IMR-90 (cell line): Measurements from ENCODE around the gene METTL1. TPM values are rescaled to one million over a fixed set of nuclear protein-coding genes. Genes with fewer than 3 reads are reported as not detected.

Source experiments
- ATAC-seq: fragments of 200-7000 bp; cut with Tn5 transposase; 2 replicates; pipeline ENCODE4 v1.9.1; 2020; ENCODE audit warnings: low read depth, mild to moderate bottlenecking, moderate library complexity
- BruUV-seq: library from RNA; stranded (reverse); fragments of 400-500 nt; replicated peaks from 2 replicates; lab custom pipeline; 2021; lab: Mats Ljungman, UMichigan
- CTCF ChIA-PET: fragments of 300-600 bp; formaldehyde crosslinking; extraction: SDS; loops from one replicate; lab custom pipeline; 2021; ENCODE audit warnings: antibody characterized with exemption; lab: Yijun Ruan, JAX
- POLR2A ChIA-PET: fragments of 300-600 bp; sonication (Branson Sonifier 250); formaldehyde crosslinking; loops from one replicate; lab custom pipeline; 2022; ENCODE audit warnings: antibody characterized with exemption; ENCODE audit not compliant: unreplicated experiment; lab: Charles Lee
- DNase-seq: peaks from one replicate; pipeline ENCODE4 v3.0.0; 2013
- H2AFZ ChIP-seq: replicated peaks from 2 replicates; pipeline ENCODE3; 2013; ENCODE audit warnings: low read length, mild to moderate bottlenecking; ENCODE audit not compliant: poor library complexity
- H2AK5ac ChIP-seq: 2 replicates; pipeline ENCODE4 v1.6.1; 2013; ENCODE audit warnings: low read depth, low read length, inconsistent platforms
- H2AK9ac ChIP-seq: replicated peaks from 2 replicates; pipeline ENCODE3; 2013; ENCODE audit warnings: mild to moderate bottlenecking, low read depth, low read length, moderate library complexity; ENCODE audit not compliant: poor library complexity
- H2BK120ac ChIP-seq: 2 replicates; pipeline ENCODE4 v1.6.1; 2013; ENCODE audit warnings: low read depth, low read length, inconsistent platforms
- H2BK15ac ChIP-seq: 3 replicates; pipeline ENCODE4 v1.6.1; 2013; ENCODE audit warnings: low read depth, low read length, inconsistent platforms
- H2BK20ac ChIP-seq: 2 replicates; pipeline ENCODE4 v1.6.1; 2013; ENCODE audit warnings: low read depth, mild to moderate bottlenecking, inconsistent platforms, low read length, moderate library complexity
- H2BK5ac ChIP-seq: 2 replicates; pipeline ENCODE4 v1.6.1; 2013; ENCODE audit warnings: mild to moderate bottlenecking, low read depth, low read length, inconsistent platforms; ENCODE audit not compliant: poor library complexity, severe bottlenecking
- H3K14ac ChIP-seq: replicated peaks from 2 replicates; pipeline ENCODE4 v1.6.1; 2013; ENCODE audit warnings: low read depth, low read length, inconsistent platforms
- H3K18ac ChIP-seq: 2 replicates; pipeline ENCODE4 v1.6.1; 2013; ENCODE audit warnings: low read depth, low read length, control low read depth
- H3K23ac ChIP-seq: 2 replicates; pipeline ENCODE4 v1.6.1; 2013; ENCODE audit warnings: low read depth, low read length, inconsistent platforms
- H3K27ac ChIP-seq: 2 replicates; pipeline ENCODE4 v1.5.1; 2013; ENCODE audit warnings: mild to moderate bottlenecking, control low read depth, low read length; ENCODE audit not compliant: insufficient read depth
- H3K27me3 ChIP-seq: 2 replicates; pipeline ENCODE4 v1.6.1; 2013; ENCODE audit warnings: low read length; ENCODE audit not compliant: control insufficient read depth, insufficient read depth
- H3K36me3 ChIP-seq: 2 replicates; pipeline ENCODE4 v1.6.1; 2013; ENCODE audit warnings: low read length, mixed read lengths; ENCODE audit not compliant: control insufficient read depth, insufficient read depth
- H3K4ac ChIP-seq: 2 replicates; pipeline ENCODE4 v1.6.1; 2013; ENCODE audit warnings: low read depth, low read length, inconsistent platforms
- H3K4me1 ChIP-seq: 2 replicates; pipeline ENCODE4 v1.6.1; 2013; ENCODE audit warnings: low read length, mixed read lengths; ENCODE audit not compliant: control insufficient read depth, insufficient read depth
- H3K4me2 ChIP-seq: 2 replicates; pipeline ENCODE4 v1.6.1; 2013; ENCODE audit warnings: low read depth, mild to moderate bottlenecking, control low read depth, low read length, moderate library complexity
- H3K4me3 ChIP-seq: 2 replicates; pipeline ENCODE4 v1.5.1; 2013; ENCODE audit warnings: low read depth, mild to moderate bottlenecking, control low read depth, low read length, moderate library complexity; ENCODE audit not compliant: insufficient read depth
- H3K56ac ChIP-seq: 2 replicates; pipeline ENCODE4 v1.6.1; 2013; ENCODE audit warnings: low read length, inconsistent platforms; ENCODE audit not compliant: insufficient read depth; ENCODE audit errors: extremely low read depth
- H3K79me1 ChIP-seq, 2 experiments: 2 replicates each; pipeline ENCODE4 v1.6.1; 2013; ENCODE audit warnings: low read length in 2 of 2, inconsistent platforms in 1 of 2, low read depth in 1 of 2
- H3K9ac ChIP-seq: 2 replicates; pipeline ENCODE4 v1.6.1; 2013; ENCODE audit warnings: low read depth, low read length, control low read depth
- H3K9me1 ChIP-seq: 2 replicates; pipeline ENCODE4 v1.6.1; 2013; ENCODE audit warnings: low read length, inconsistent platforms; ENCODE audit not compliant: insufficient read depth
- H3K9me3 ChIP-seq: 2 replicates; pipeline ENCODE4 v1.6.1; 2013; ENCODE audit warnings: low read length; ENCODE audit not compliant: control insufficient read depth, insufficient read depth
- H4K20me1 ChIP-seq: 2 replicates; pipeline ENCODE4 v1.6.1; 2013; ENCODE audit warnings: low read length, inconsistent platforms; ENCODE audit not compliant: insufficient read depth
- H4K5ac ChIP-seq: 2 replicates; pipeline ENCODE4 v1.6.1; 2013; ENCODE audit warnings: mild to moderate bottlenecking, low read depth, low read length, control low read depth
- H4K8ac ChIP-seq, 2 experiments: 2 replicates each; pipeline ENCODE4 v1.6.1; 2013; ENCODE audit warnings: low read depth in 2 of 2, low read length in 2 of 2, control low read depth in 1 of 2, inconsistent platforms in 1 of 2
- H4K91ac ChIP-seq: 2 replicates; pipeline ENCODE4 v1.6.1; 2013; ENCODE audit warnings: low read depth, low read length, inconsistent platforms; ENCODE audit not compliant: insufficient read depth
- MAZ ChIP-seq: IDR thresholded peaks from 2 replicates; pipeline ENCODE4 v1.6.1; 2012; ENCODE audit warnings: low read depth, mild to moderate bottlenecking, low read length, improper control_type of control experiment, moderate library complexity, borderline replicate concordance
- MXI1 ChIP-seq: IDR thresholded peaks from 2 replicates; pipeline ENCODE4 v1.6.1; 2012; ENCODE audit warnings: low read depth, mild to moderate bottlenecking, low read length, moderate library complexity, borderline replicate concordance
- RAD21 ChIP-seq: IDR thresholded peaks from 2 replicates; pipeline ENCODE4 v1.6.1; 2012; ENCODE audit warnings: low read length, improper control_type of control experiment
- SMC3 ChIP-seq: fragments of 150-350 bp; IDR thresholded peaks from 2 replicates; pipeline ENCODE4 v1.6.1; 2016; ENCODE audit warnings: low read depth, mild to moderate bottlenecking, antibody characterized with exemption, low read length, moderate library complexity
- WGBS, 2 experiments: methylation state at CpG; one replicate each; pipeline versions ENCODE4 v1.1.5 to v1.1.7; 2013; ENCODE audit warnings: missing lambda C conversion rate in 2 of 2; ENCODE audit not compliant: insufficient read length in 1 of 2; ENCODE audit errors: extremely low coverage in 2 of 2; 5-methylcytosine and 5-hydroxymethylcytosine counted together
- dilution Hi-C: fragments of 300-500 bp; cut with HindIII; formaldehyde crosslinking; loops from one replicate; pipeline ENCODE4 v1.14.3; 2018; ENCODE audit warnings: low sequenced_read_pairs; ENCODE audit not compliant: unreplicated experiment
- in situ Hi-C: fragments of 300-500 bp; cut with MboI; formaldehyde crosslinking; loops from 3 replicates; pipeline ENCODE4 v1.14.3; 2019; ENCODE audit warnings: low sequenced_read_pairs, inconsistent platforms, mixed read lengths
- intact Hi-C: fragments of 100-400 bp; cut with micrococcal nuclease; formaldehyde crosslinking; loops from 2 replicates; pipeline ENCODE4 v1.10.0; 2022
- polyA plus RNA-seq, 3 experiments: library from polyadenylated mRNA; depleted of rRNA; stranded (reverse); fragments of >200 nt; gene quantifications; 2 replicates each; pipeline ENCODE4 v1.2.3, GENCODE V29; 2012; ENCODE audit warnings: low replicate concordance in 1 of 3
- total RNA-seq: library from RNA; depleted of rRNA; stranded (reverse); fragments of >200 nt; gene quantifications from 2 replicates; pipeline ENCODE4 v1.2.3, GENCODE V29; 2012
- TF ChIP-seq, protein P1 (sequence below): conservative IDR thresholded peaks from 2 replicates; pipeline ENCODE4 v1.5.1; 2012; ENCODE audit warnings: mild to moderate bottlenecking, low read depth, low read length, improper control_type of control experiment

METTL1 gene
- total and polyA plus RNA-seq, 2 of the 4 experiments (the other 2 are of a cell fraction) = 12.4 to 27.5 TPM

DNA sequence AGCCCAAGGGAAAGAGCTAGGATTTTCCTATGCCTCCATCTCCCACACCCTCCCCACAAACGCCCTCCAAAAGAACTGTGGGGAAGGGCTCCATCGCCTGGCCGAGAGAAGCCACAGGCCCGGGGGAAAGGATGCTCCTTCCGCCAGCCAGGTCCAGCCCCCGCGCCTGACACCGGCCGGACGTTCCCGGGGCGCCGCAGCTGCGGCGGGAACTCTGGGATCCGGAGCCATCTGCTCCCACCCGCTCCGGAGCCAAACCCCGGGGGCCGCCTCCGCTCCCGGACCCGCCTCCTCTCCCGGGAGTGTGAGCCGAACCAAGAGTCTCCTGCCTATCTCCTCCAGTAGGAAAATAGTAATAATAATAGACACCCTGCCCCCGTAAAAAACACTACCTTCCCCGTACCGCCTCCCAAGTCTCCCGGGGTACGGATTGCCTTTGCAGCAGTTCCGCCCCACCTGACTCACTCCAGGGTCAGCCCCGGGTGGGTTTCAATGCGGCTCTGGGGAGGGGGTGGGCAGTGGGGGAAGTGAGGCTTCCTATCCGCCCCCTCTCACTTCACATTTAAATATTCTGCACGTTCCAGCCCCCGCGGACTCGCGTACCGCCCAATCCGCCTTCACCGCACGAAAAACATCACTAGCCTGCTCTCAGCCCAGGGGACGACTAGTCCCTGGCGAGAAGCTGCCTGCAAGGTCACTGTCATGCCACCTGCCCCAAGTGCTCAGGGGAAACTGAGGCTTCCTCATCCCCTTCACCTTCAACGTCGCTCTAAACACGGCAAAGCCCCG, 35.8 kb downstream of the METTL1 start:
- intact Hi-C loops (loop anchor here (5.0 kb wide), 1 partner anchor 154 kb away; no protein-coding TSS in a partner anchor), dilution Hi-C loops (no loop called here), in situ Hi-C loops (loop anchor here (10.0 kb wide), 1 partner anchor 151 kb away; no protein-coding TSS in a partner anchor)
- Histone ChIP-seq H2BK20ac (no peak overlapping the region), H3K4me2 (peak overlapping the region; percentile 41), H4K20me1 (0 out of 2 replicates have a peak, but pooled peaks cover 10% of the 10 kb centered on the region), H3K23ac (peak overlapping the region; percentile 89), H3K27me3 (peaks cover 92% of the 10 kb centered on the region), H2AK5ac (no peak overlapping the region), H3K14ac (no peak overlapping the region), H3K4me1 (0 out of 2 replicates have a peak, but pooled peaks cover 3% of the 10 kb centered on the region), H2BK120ac (no peak overlapping the region), H4K91ac (no peak overlapping the region), H2AK9ac (peak overlapping the region; percentile 67), H3K36me3 (no peaks in the 10 kb centered on the region), H2BK5ac (no peak overlapping the region), H4K8ac (no peak overlapping the region), H2BK15ac (no peak overlapping the region), H3K27ac (no peak overlapping the region), H4K5ac (no peak overlapping the region), H3K56ac (no peak overlapping the region), H3K9me1 (no peaks in the 10 kb centered on the region), H3K4me3 (no peak overlapping the region), H3K18ac (no peak overlapping the region), H2AFZ (peak overlapping the region; percentile 87), H3K9me3 (peaks cover 2% of the 10 kb centered on the region; the same call in 1 of the 2 replicates), H3K9ac (no peak overlapping the region), H3K79me1 (no peaks in the 10 kb centered on the region), H3K4ac (no peak overlapping the region)
- ChIA-PET CTCF (interaction anchor here (0.5 to 1.9 kb wide), 6 partner anchors 9 to 217 kb away, joined by 3 to 6 read pairs (median 3); partner anchors contain the start of gene TSPAN31), POLR2A (interaction anchor here (1.2 kb wide), 1 partner anchor 10 kb away, joined by 3 read pairs; no protein-coding TSS in a partner anchor)
- DNase-seq = peak; percentile 37
- 0% methylated on average over 16 of the region's 49 CpGs; no CpG with 5 or more reads in 1 of the 2 experiments for WGBS, 2 experiments
- TF ChIP-seq RAD21 (peak; percentile 54), SMC3 (no peak), MAZ (peak; percentile 41; the same call in 1 of the 2 replicates), MXI1 (no peak)
- TF ChIP-seq, protein P1, sequence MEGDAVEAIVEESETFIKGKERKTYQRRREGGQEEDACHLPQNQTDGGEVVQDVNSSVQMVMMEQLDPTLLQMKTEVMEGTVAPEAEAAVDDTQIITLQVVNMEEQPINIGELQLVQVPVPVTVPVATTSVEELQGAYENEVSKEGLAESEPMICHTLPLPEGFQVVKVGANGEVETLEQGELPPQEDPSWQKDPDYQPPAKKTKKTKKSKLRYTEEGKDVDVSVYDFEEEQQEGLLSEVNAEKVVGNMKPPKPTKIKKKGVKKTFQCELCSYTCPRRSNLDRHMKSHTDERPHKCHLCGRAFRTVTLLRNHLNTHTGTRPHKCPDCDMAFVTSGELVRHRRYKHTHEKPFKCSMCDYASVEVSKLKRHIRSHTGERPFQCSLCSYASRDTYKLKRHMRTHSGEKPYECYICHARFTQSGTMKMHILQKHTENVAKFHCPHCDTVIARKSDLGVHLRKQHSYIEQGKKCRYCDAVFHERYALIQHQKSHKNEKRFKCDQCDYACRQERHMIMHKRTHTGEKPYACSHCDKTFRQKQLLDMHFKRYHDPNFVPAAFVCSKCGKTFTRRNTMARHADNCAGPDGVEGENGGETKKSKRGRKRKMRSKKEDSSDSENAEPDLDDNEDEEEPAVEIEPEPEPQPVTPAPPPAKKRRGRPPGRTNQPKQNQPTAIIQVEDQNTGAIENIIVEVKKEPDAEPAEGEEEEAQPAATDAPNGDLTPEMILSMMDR = peak; percentile 50
- BruUV-seq = no TSS peak
- ATAC-seq = peak; percentile 57
